Left ventricle myocardium inferior (tissue), 1 donor: Measurements from ENCODE around the gene RGL1. TPM values are rescaled to one million over a fixed set of nuclear protein-coding genes. Genes with fewer than 3 reads are reported as not detected.

ENCODE experiments used
- DNase-seq: peaks from one replicate; pipeline ENCODE4 v3.0.0-alpha.2; 2020
- H3K27ac ChIP-seq: fragments of 200-600 bp; replicated peaks from 2 replicates; pipeline ENCODE4 v1.8.0; 2021
- H3K27me3 ChIP-seq: fragments of 200-600 bp; 2 replicates; pipeline ENCODE4 v1.8.0; 2021; ENCODE audit warnings: low read depth
- H3K36me3 ChIP-seq: fragments of 200-600 bp; 2 replicates; pipeline ENCODE4 v1.8.0; 2021
- H3K4me1 ChIP-seq: fragments of 200-600 bp; 2 replicates; pipeline ENCODE4 v1.8.0; 2021
- H3K4me3 ChIP-seq: fragments of 200-600 bp; 2 replicates; pipeline ENCODE4 v1.8.0; 2021; ENCODE audit warnings: mild to moderate bottlenecking, moderate library complexity
- H3K9me3 ChIP-seq: fragments of 200-600 bp; replicated peaks from 2 replicates; pipeline ENCODE4 v1.8.0; 2021
- intact Hi-C: fragments of 100-400 bp; cut with micrococcal nuclease; formaldehyde crosslinking; loops from one replicate; pipeline ENCODE4 v1.11.0; 2022
- total RNA-seq: library from RNA; stranded (reverse); fragmentation: NEBNext Ultra II Directional; extraction: Animal tissue kit (Norgen Biotek cat#: 25700); gene quantifications from one replicate; pipeline ENCODE4 v1.2.1, GENCODE V29; 2021
- TF ChIP-seq, protein P1 (sequence below): fragments of 200-600 bp; IDR thresholded peaks from 2 replicates; pipeline ENCODE4 v1.8.0; 2021; ENCODE audit warnings: antibody characterized with exemption, mild to moderate bottlenecking, borderline replicate concordance
- donor health status: DM: no; HTN: yes; CAD: no; lungs with severe emphysema.

The RGL1 gene
- total RNA-seq, 1 donor from 2014 or later, result 19.4 TPM

DNA sequence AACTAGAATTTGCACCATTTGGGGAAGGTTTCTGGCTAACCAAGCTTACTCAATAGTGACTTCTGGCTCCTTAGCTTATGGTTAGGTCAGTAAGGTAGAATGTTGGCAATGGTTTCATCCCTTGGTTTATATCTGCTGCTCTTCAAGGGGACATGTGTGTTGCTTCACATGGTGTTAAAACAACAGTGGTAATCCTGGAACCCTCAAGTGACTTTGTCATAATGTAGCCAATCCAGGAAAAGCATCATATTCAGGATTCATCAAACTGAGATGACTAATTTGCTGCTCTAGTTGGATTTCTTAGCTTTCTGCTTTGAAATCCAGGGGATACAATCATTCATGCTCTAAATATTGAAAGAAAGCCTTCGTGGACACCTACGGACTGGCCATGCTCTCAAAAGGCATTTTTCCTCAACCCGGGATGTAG, 108.7 kb downstream of the RGL1 start:
- Histone ChIP-seq H3K4me1 (peaks cover 32% of the 10 kb centered on the region), H3K4me3 (no peak overlapping the region), H3K36me3 (peaks cover 72% of the 10 kb centered on the region), H3K9me3 (no peaks in the 10 kb centered on the region), H3K27me3 (no peaks in the 10 kb centered on the region), H3K27ac (peak overlapping the region; percentile 34)
- intact Hi-C loops, result no loop called here
- no peak for DNase-seq
- TF ChIP-seq, protein P1, sequence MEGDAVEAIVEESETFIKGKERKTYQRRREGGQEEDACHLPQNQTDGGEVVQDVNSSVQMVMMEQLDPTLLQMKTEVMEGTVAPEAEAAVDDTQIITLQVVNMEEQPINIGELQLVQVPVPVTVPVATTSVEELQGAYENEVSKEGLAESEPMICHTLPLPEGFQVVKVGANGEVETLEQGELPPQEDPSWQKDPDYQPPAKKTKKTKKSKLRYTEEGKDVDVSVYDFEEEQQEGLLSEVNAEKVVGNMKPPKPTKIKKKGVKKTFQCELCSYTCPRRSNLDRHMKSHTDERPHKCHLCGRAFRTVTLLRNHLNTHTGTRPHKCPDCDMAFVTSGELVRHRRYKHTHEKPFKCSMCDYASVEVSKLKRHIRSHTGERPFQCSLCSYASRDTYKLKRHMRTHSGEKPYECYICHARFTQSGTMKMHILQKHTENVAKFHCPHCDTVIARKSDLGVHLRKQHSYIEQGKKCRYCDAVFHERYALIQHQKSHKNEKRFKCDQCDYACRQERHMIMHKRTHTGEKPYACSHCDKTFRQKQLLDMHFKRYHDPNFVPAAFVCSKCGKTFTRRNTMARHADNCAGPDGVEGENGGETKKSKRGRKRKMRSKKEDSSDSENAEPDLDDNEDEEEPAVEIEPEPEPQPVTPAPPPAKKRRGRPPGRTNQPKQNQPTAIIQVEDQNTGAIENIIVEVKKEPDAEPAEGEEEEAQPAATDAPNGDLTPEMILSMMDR, result no peak

DNA sequence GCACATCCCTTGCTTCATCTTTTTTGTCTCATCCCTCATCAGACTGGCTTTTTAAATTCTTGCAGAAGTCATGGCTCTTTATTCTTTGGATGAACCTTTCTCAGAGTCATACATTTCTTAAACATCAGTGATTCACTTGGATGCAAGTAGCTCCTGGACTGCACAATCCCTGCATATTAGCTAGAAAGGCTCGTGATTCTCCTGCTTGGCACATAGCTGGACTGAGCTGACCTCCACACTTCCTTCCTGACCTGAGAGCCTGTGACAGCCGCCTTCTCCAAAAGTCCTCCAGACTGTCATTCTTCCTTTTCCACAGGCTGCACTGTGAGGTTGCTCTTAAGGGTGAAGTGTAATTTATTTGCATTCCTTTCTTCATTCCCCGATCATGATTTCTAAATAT, 109.4 kb downstream of the RGL1 start:
- no peaks in the 10 kb centered on the region for H3K27me3 ChIP-seq
- no peaks in the 10 kb centered on the region for H3K9me3 ChIP-seq
- H3K4me1 ChIP-seq, result peaks cover 32% of the 10 kb centered on the region
- intact Hi-C loops, result no loop called here
- H3K4me3 ChIP-seq, result no peak overlapping the region
- H3K36me3 ChIP-seq, result peaks cover 71% of the 10 kb centered on the region
- TF ChIP-seq, protein P1, result no peak
- DNase-seq, result no peak
- H3K27ac ChIP-seq, result peak overlapping the region; percentile 34

DNA sequence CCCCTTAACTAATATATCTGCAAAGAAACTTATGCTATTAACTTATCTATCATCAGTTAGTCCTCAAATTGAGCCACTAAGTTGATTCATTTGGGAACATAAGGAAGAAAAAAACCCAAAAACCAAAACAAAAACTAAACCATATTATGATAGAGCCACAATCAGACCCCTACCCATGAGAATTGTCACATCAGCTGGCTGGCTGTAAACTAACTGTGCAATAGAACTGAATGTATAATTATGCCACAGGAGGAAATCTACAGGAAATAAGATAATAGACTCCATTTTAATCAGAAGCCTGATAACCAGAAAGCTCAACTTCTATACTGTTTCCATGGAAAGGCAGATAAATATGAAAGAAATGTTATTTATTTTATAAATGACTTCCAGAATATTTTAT, 110.0 kb downstream of the RGL1 start:
- Histone ChIP-seq H3K4me1 (peaks cover 32% of the 10 kb centered on the region), H3K36me3 (peaks cover 71% of the 10 kb centered on the region), H3K4me3 (no peak overlapping the region), H3K27ac (peak overlapping the region; percentile 66), H3K9me3 (no peaks in the 10 kb centered on the region), H3K27me3 (no peaks in the 10 kb centered on the region)
- intact Hi-C loops, result loop anchor here (5.0 kb wide), 1 partner anchor 258 kb away; no protein-coding TSS in a partner anchor
- TF ChIP-seq, protein P1, result no peak
- no peak for DNase-seq

- H3K27ac ChIP-seq, result peak overlapping the region; percentile 66
- no peaks in the 10 kb centered on the region for H3K27me3 ChIP-seq
- TF ChIP-seq, protein P1, result peak; percentile 89
- intact Hi-C loops, result loop anchor here (5.0 kb wide), 1 partner anchor 259 kb away; no protein-coding TSS in a partner anchor
- H3K36me3 ChIP-seq, result peaks cover 73% of the 10 kb centered on the region
- H3K4me3 ChIP-seq, result no peak overlapping the region
- H3K4me1 ChIP-seq, result peaks cover 32% of the 10 kb centered on the region
- no peaks in the 10 kb centered on the region for H3K9me3 ChIP-seq
- DNase-seq, result peak; percentile 47
These were observed 110.9 kb downstream of the RGL1 start for GRCh38 chr1:183915625-183916510.

DNA sequence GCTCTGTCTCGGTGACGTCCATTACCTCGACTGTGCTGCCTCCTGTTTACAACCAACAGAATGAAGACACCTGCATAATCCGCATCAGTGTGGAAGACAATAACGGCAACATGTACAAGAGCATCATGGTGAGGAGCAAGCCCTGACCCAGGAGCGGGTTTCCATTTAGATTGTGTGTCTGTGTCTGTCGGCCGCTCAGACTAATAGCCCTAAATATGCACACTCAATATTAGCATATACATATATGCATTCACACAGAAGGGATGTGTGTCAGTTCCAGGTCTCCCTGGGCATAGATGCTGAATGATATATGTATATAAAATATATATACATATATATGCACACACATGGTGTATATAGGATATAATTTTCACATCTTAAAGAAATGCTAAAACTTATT, 111.7 kb downstream of the RGL1 start:
- H3K4me3 ChIP-seq, result no peak overlapping the region
- intact Hi-C loops, result loop anchor here (5.0 kb wide), 1 partner anchor 259 kb away; no protein-coding TSS in a partner anchor
- TF ChIP-seq, protein P1, result no peak
- H3K36me3 ChIP-seq, result peaks cover 77% of the 10 kb centered on the region
- no peaks in the 10 kb centered on the region for H3K9me3 ChIP-seq
- no peaks in the 10 kb centered on the region for H3K27me3 ChIP-seq
- peaks cover 32% of the 10 kb centered on the region for H3K4me1 ChIP-seq
- DNase-seq, result no peak
- peak overlapping the region; percentile 66 for H3K27ac ChIP-seq
